ENCODE measurements around the gene NRAP. TPM values are rescaled to one million over a fixed set of nuclear protein-coding genes. Genes with fewer than 3 reads are reported as not detected.

Gene NRAP
- total and polyA plus RNA-seq, 2 of the 8 experiments (the other 6 are each of a cell fraction or from before 2014, with no cell fraction given), result not detected

DNA sequence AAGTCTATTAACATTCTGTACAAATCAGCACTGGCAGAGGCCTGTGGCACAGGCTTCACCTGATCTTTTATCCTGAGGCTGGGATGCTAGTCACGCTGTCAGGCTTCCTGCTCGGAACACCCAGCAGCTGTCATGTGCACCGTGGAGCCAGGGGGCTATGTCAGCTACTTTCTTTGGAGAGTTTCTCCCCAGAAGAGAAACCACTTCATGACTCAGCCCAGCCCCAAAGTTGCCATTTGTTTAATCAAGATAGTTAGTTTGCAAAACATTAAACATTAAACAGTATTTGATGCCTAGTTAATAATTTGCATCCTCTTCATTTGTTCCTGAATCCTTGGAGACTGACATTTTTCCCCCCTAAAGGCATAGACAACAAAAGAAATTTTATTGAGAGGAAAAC, 111.1 kb downstream of the NRAP start, which contains the start of gene HABP2:
Gene HABP2, plus strand, starts transcription at position 353 of the 400 bp plus-strand sequence. CDS start 69 bp downstream, outside the sequence.
- no peak within 1 kb of the TSS for H2BK5ac ChIP-seq (ENCODE audit: low read depth, low read length)
- H3K79me2 ChIP-seq (ENCODE audit: control insufficient read depth in 1 of 2, insufficient read depth in 2 of 2, low read length in 2 of 2), result no peaks in the 10 kb centered on the region
- no peak within 1 kb of the TSS for H4K5ac ChIP-seq (ENCODE audit: insufficient read length, low read depth, low read length)
- no peak within 1 kb of the TSS for H3K4me2 ChIP-seq (ENCODE audit: insufficient read depth in 1 of 2, low read depth in 2 of 2, low read length in 2 of 2)
- no peak within 1 kb of the TSS for H2BK20ac ChIP-seq (ENCODE audit: low read length)
- peaks cover 2 to 5% of the 10 kb centered on the region in 2 experiments for H4K20me1 ChIP-seq (replicated peaks in 1 of 2; ENCODE audit: control insufficient read depth in 1 of 2, insufficient read depth in 2 of 2, low read length in 2 of 2)
- H3K23ac ChIP-seq (ENCODE audit: insufficient read length), result no peak within 1 kb of the TSS
- no peaks in the 10 kb centered on the region for H3K23me2 ChIP-seq (ENCODE audit: low read depth, low read length)
- POLR2A ChIA-PET (ENCODE audit: partially characterized antibody), result no interaction called here
- CTCF ChIA-PET (ENCODE audit: partially characterized antibody), result no interaction called here
- no peak within 1 kb of the TSS for H4K91ac ChIP-seq (replicated peaks; ENCODE audit: insufficient read length, low read length)
- no peaks in the 10 kb centered on the region for H3K79me1 ChIP-seq (ENCODE audit: low read depth, low read length)
- peaks cover 49 to 69% (median 63%) of the 10 kb centered on the region in 4 experiments for H3K27me3 ChIP-seq (replicated peaks in 1 of 4; ENCODE audit: control insufficient read depth in 3 of 4, extremely low read depth in 1 of 4, insufficient read depth in 3 of 4, low read length in 3 of 4)
- H3K9me3 ChIP-seq (ENCODE audit: insufficient read depth in 2 of 2, low read depth in 1 of 2, low read length in 1 of 2), result no peaks in the 10 kb centered on the region
- no peak within 1 kb of the TSS for H2BK12ac ChIP-seq (ENCODE audit: low read depth, low read length)
- 85% methylated on average over 3 of the region's 3 CpGs; no CpG with 5 or more reads in 1 of the 2 experiments for WGBS, 2 experiments (ENCODE audit: extremely low coverage in 1 of 2, insufficient coverage in 1 of 2, insufficient read length in 1 of 2, insufficient replicate concordance in 2 of 2, low coverage in 1 of 2, low lambda C conversion rate in 2 of 2, missing lambda C conversion rate in 1 of 2)
- H3K4ac ChIP-seq (replicated peaks; ENCODE audit: insufficient read length, low read depth, low read length), result no peak within 1 kb of the TSS
- H3K9ac ChIP-seq (replicated peaks in 1 of 4; ENCODE audit: extremely low read depth in 1 of 4, low read depth in 3 of 4, low read length in 3 of 4), result no peak within 1 kb of the TSS
- FAIRE-seq, result no peak
- DNase-seq (ENCODE audit: low read depth in 1 of 2, low spot score in 2 of 2), result no peak
- no peak within 1 kb of the TSS for H3K27ac ChIP-seq (ENCODE audit: low read depth, low read length)
- H3K4me1 ChIP-seq (replicated peaks in 1 of 4; ENCODE audit: control insufficient read depth in 3 of 4, insufficient read depth in 4 of 4, low read length in 3 of 4), result peaks cover 0 to 8% (median 2%) of the 10 kb centered on the region in 4 experiments; a peak in 4 of 7 replicates
- no peak within 1 kb of the TSS for H2BK15ac ChIP-seq (ENCODE audit: low read length)
- H3K56ac ChIP-seq (replicated peaks; ENCODE audit: insufficient read length, low read depth, low read length), result no peak within 1 kb of the TSS
- H3K36me3 ChIP-seq (ENCODE audit: control insufficient read depth in 2 of 4, insufficient read depth in 4 of 4, low read length in 3 of 4), result no peaks in the 10 kb centered on the region
- TF ChIP-seq SP1 (IDR thresholded peaks at IDR 0.05; ENCODE audit: low read depth, low read length), result no peak
- no peak for TF ChIP-seq HDAC2 (IDR thresholded peaks at IDR 0.05; ENCODE audit: borderline replicate concordance in 1 of 2, low read depth in 2 of 2, low read length in 2 of 2)
- no peak for TF ChIP-seq TCF12 (IDR thresholded peaks at IDR 0.05; ENCODE audit: low read depth, low read length)
- TF ChIP-seq, protein P1, sequence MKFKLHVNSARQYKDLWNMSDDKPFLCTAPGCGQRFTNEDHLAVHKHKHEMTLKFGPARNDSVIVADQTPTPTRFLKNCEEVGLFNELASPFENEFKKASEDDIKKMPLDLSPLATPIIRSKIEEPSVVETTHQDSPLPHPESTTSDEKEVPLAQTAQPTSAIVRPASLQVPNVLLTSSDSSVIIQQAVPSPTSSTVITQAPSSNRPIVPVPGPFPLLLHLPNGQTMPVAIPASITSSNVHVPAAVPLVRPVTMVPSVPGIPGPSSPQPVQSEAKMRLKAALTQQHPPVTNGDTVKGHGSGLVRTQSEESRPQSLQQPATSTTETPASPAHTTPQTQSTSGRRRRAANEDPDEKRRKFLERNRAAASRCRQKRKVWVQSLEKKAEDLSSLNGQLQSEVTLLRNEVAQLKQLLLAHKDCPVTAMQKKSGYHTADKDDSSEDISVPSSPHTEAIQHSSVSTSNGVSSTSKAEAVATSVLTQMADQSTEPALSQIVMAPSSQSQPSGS (IDR thresholded peaks at IDR 0.05; ENCODE audit: low read length), result no peak
- TF ChIP-seq SIN3A (conservative IDR thresholded peaks at IDR 0.05 in 1 of 2, IDR thresholded peaks at IDR 0.05 in 1 of 2; ENCODE audit: low read depth in 1 of 2, low read length in 2 of 2), result no peak
- TF ChIP-seq BRCA1 (IDR thresholded peaks at IDR 0.05; ENCODE audit: low read depth, low read length), result no peak
- TF ChIP-seq, protein P2, sequence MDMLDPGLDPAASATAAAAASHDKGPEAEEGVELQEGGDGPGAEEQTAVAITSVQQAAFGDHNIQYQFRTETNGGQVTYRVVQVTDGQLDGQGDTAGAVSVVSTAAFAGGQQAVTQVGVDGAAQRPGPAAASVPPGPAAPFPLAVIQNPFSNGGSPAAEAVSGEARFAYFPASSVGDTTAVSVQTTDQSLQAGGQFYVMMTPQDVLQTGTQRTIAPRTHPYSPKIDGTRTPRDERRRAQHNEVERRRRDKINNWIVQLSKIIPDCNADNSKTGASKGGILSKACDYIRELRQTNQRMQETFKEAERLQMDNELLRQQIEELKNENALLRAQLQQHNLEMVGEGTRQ (IDR thresholded peaks at IDR 0.05; ENCODE audit: low read length), result no peak
- H3K14ac ChIP-seq (ENCODE audit: insufficient read length), result no peak within 1 kb of the TSS
- no peak within 1 kb of the TSS for H3K18ac ChIP-seq (ENCODE audit: extremely low read depth, low read length)
- H3K4me3 ChIP-seq (ENCODE audit: extremely low read depth in 1 of 4, insufficient read depth in 2 of 4, low read depth in 3 of 4, low read length in 4 of 4), result no peak within 1 kb of the TSS
- no peak within 1 kb of the TSS for H2BK120ac ChIP-seq (replicated peaks; ENCODE audit: low read depth, low read length)
- no peak within 1 kb of the TSS for H2AFZ ChIP-seq (ENCODE audit: low read length)
- no peak within 1 kb of the TSS for H2AK5ac ChIP-seq (ENCODE audit: low read depth, low read length)
- no peak within 1 kb of the TSS for H4K8ac ChIP-seq (ENCODE audit: extremely low read depth, insufficient read depth, low read length)
